Upper lobe of left lung (tissue), 6 donors: ENCODE measurements around the gene PSMG4. TPM values are rescaled to one million over a fixed set of nuclear protein-coding genes. Genes with fewer than 3 reads are reported as not detected.
"Not testable (repeated sequence)": the region's sequence is repeated elsewhere in the genome, so short reads cannot be mapped to it uniquely, and the experiment has no call there.

Experiments
- ATAC-seq, 2 donors: fragments of 200-7000 bp; cut with Tn5 transposase; one replicate each; pipeline ENCODE4 v1.9.1; 2022; ENCODE audit warnings: mild to moderate bottlenecking in 2 of 2, moderate library complexity in 2 of 2; ENCODE audit not compliant: low FRiP score in 2 of 2
- DNase-seq, 2 donors: peaks; one replicate each; pipeline ENCODE4 v3.0.0-alpha.2; 2019 to 2020
- H3K27ac ChIP-seq, 4 donors: fragments of 200-600 bp; sonication (generic); one replicate each; pipeline ENCODE4 v1.5.1; 2016 to 2019
- H3K27me3 ChIP-seq, 4 donors: fragments of 200-600 bp; sonication (generic); one replicate each; pipeline ENCODE4 v1.5.1; 2017 to 2019
- H3K36me3 ChIP-seq, 4 donors: fragments of 200-600 bp; sonication (generic); one replicate each; pipeline ENCODE4 v1.5.1; 2016 to 2019
- H3K4me1 ChIP-seq, 4 donors: fragments of 200-600 bp; sonication (generic); one replicate each; pipeline ENCODE4 v1.5.1; 2018 to 2019
- H3K4me3 ChIP-seq, 4 donors: fragments of 200-600 bp; sonication (generic); one replicate each; pipeline ENCODE4 v1.5.1; 2017 to 2019; ENCODE audit warnings: mild to moderate bottlenecking in 2 of 4, moderate library complexity in 1 of 4
- H3K9me3 ChIP-seq, 4 donors: fragments of 200-600 bp; sonication (generic); one replicate each; pipeline ENCODE4 v1.5.1; 2018 to 2019
- EP300 ChIP-seq, 4 donors: sonication (generic); formaldehyde crosslinking; IDR thresholded peaks; one replicate each; pipeline ENCODE4 v1.5.1; 2017; ENCODE audit warnings: antibody characterized with exemption in 4 of 4, control low read depth in 2 of 4
- POLR2A ChIP-seq, 4 donors: fragments of 450-650 bp; IDR thresholded peaks; one replicate each; pipeline ENCODE4 v1.5.1; 2016 to 2017; ENCODE audit warnings: antibody characterized with exemption in 4 of 4, mild to moderate bottlenecking in 2 of 4
- POLR2AphosphoS5 ChIP-seq, 2 donors: sonication (generic); formaldehyde crosslinking; IDR thresholded peaks; one replicate each; pipeline ENCODE4 v1.5.1; 2017; ENCODE audit warnings: antibody characterized with exemption in 2 of 2
- WGBS, 2 donors: methylation state at CpG; one replicate each; pipeline ENCODE4 v1.1.5; 2017 to 2018; 5-methylcytosine and 5-hydroxymethylcytosine counted together
- total RNA-seq, 6 donors: library from RNA; depleted of rRNA in 4 of 6; stranded (reverse); fragments of >200 nt in 4 of 6; gene quantifications; one replicate each; pipeline versions ENCODE4 v1.1.0 to v1.2.1, GENCODE V29; 2016 to 2021
- TF ChIP-seq, protein P1 (sequence below), 6 experiments: fragments of 450-650 bp in 4 of 6; fragments of 200-600 bp in 2 of 6; sonication (generic) in 2 of 6; IDR thresholded peaks; one replicate each; pipeline ENCODE4 v1.5.1; 2016 to 2019; ENCODE audit warnings: antibody characterized with exemption in 6 of 6
- donor health status: DM: no; HTN: no; CAD: no; lungs with moderate emphysema.
- donor health status: DM: no; HTN: yes; CAD: no; lungs with severe emphysema.

PSMG4 gene
- total RNA-seq, 6 donors from 2014 or later, result 17.0 to 24.5 (median 22.9) TPM

DNA sequence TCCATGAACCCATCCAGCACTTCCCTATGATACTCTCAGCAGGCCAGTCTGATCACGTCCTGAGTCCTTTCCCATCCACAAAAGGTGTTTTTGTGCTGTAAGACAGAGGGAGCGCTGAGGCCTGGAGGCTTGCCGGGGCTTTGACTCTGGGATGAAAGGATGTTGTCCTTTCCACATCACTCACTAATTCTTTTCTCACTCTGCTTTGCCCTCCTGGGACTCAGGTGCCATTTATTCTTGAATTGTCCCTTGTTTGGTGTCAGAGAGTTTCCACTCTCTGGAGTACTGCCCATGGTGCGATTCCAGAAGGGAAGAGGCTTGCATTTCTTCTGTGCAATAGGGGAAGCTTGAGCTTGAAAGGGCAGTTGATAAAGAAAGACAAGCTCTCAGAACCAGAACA lies 16.0 kb upstream of the PSMG4 start:
- Histone ChIP-seq H3K9me3 (no peaks in the 10 kb centered on the region), H3K36me3 (no peaks in the 10 kb centered on the region), H3K4me1 (peaks cover 4 to 6% (median 4%) of the 10 kb centered on the region in 4 donors), H3K27ac (no peak overlapping the region), H3K4me3 (no peak overlapping the region), H3K27me3 (no peaks in the 10 kb centered on the region)
- 90 to 94% methylated on average over 4 of the region's 4 CpGs for WGBS, 2 donors
- ATAC-seq (no peak), DNase-seq (no peak)
- no peak for TF ChIP-seq POLR2A (IDR thresholded peaks at IDR 0.05)
- TF ChIP-seq, protein P1, sequence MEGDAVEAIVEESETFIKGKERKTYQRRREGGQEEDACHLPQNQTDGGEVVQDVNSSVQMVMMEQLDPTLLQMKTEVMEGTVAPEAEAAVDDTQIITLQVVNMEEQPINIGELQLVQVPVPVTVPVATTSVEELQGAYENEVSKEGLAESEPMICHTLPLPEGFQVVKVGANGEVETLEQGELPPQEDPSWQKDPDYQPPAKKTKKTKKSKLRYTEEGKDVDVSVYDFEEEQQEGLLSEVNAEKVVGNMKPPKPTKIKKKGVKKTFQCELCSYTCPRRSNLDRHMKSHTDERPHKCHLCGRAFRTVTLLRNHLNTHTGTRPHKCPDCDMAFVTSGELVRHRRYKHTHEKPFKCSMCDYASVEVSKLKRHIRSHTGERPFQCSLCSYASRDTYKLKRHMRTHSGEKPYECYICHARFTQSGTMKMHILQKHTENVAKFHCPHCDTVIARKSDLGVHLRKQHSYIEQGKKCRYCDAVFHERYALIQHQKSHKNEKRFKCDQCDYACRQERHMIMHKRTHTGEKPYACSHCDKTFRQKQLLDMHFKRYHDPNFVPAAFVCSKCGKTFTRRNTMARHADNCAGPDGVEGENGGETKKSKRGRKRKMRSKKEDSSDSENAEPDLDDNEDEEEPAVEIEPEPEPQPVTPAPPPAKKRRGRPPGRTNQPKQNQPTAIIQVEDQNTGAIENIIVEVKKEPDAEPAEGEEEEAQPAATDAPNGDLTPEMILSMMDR (IDR thresholded peaks at IDR 0.05), result no peak
- TF ChIP-seq EP300 (IDR thresholded peaks at IDR 0.05), result no peak

DNA sequence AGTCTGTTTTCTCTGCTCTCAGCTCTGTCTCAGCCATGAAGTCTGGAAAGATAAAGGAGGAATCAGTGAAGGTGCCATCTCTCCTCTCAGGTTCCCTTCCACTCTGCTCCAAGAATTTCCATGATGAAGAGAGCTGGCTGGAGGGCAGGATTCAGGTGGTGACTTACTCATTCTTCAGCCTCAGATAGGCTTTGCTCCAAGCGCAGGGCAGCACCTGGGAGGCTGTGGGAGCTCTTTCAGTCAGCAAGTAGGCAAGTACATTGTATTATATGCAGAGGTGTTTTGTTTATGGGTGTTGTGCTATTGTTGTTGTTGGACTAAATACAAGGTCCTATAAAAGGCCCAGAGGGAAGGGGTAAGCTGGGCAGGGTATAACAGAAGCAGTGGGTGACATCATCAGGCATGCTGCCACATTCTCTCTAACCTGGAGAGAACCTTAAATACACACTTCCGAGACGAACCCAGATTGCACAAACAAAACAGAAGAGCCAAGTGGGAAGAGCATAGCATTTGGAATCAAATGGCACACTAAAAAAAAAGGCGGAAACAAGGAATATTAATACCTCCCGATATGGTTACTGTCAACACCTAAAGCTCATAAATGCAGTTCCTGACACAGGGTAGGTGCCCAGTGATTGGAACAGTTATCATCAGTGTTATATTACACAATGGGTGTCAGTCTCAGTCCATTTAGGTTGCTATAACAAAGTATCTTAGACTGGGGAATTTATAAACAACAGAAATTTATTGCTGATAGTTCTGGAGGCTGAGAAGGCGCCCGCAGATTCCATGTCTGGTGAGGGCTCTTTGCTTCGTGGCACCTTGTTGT lies 14.5 kb upstream of the PSMG4 start:
- H3K36me3 ChIP-seq, result no peaks in the 10 kb centered on the region

DNA sequence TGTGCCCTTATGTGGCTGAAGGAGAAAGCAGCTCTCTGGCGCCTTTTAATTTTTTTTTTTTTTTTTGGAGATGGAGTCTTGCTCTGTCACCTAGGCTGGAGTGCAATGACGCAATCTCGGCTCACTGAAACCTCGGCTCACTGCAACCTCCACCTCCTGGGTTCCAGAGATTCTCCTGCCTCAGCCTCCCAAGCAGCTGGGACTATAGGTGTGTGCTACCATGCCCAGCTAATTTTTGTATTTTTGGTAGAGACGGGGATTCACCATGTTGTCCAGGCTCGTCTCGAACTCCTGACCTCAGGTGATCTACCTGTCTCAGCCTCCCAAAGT lies 13.9 kb upstream of the PSMG4 start:
- H3K27me3 ChIP-seq, H3K36me3 ChIP-seq, H3K27ac ChIP-seq, H3K4me1 ChIP-seq, DNase-seq, H3K4me3 ChIP-seq, H3K9me3 ChIP-seq, ATAC-seq: not testable (repeated sequence)
- 89 to 93% methylated on average over 7 of the region's 7 CpGs for WGBS, 2 donors

More for the DNA sequence above, 14.5 kb upstream of the PSMG4 start:
- WGBS, 2 donors, result 71 to 85% methylated on average over 8 of the region's 8 CpGs
- ATAC-seq (no peak), DNase-seq (no peak)
- TF ChIP-seq EP300 (IDR thresholded peaks at IDR 0.05) (no peak), POLR2A (IDR thresholded peaks at IDR 0.05) (no peak), POLR2AphosphoS5 (IDR thresholded peaks at IDR 0.05) (no peak)
- TF ChIP-seq, protein P1 (IDR thresholded peaks at IDR 0.05), result no peak
- no peak overlapping the region for H3K27ac ChIP-seq
- no peak overlapping the region for H3K4me3 ChIP-seq
- H3K27me3 ChIP-seq, result no peaks in the 10 kb centered on the region
- peaks cover 5 to 8% (median 6%) of the 10 kb centered on the region in 4 donors for H3K4me1 ChIP-seq
- H3K9me3 ChIP-seq, result no peaks in the 10 kb centered on the region

DNA sequence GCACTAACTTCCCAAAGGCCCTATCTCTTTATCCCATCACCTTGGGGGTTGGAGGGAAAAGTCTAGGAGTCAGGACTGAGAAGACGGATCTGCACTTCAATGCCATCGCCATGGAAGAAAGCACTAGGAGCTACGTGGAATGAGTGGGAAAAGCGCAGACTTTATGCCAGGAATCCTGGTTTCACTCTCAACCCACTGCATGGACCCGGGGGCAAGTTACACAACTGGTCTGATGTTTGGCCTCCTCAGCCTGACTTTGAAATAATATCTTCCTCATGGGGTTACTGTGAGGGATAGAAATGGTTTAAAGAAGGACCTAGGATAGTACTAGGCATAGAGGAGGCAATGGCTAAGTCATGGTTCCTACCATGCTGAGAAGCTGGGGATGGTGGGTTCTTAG lies 13.5 kb upstream of the PSMG4 start:
- no peak for DNase-seq
- TF ChIP-seq EP300 (IDR thresholded peaks at IDR 0.05) (no peak), POLR2AphosphoS5 (IDR thresholded peaks at IDR 0.05) (no peak), POLR2A (IDR thresholded peaks at IDR 0.05) (no peak)
- H3K27ac ChIP-seq, result no peak overlapping the region
- H3K4me1 ChIP-seq, result peaks cover 5 to 8% (median 6%) of the 10 kb centered on the region in 4 donors
- 96 to 97% methylated on average over 5 of the region's 5 CpGs for WGBS, 2 donors
- H3K27me3 ChIP-seq, result no peaks in the 10 kb centered on the region
- H3K4me3 ChIP-seq, result no peak overlapping the region
- H3K9me3 ChIP-seq, result no peaks in the 10 kb centered on the region
- no peaks in the 10 kb centered on the region for H3K36me3 ChIP-seq
- no peak for ATAC-seq

DNA sequence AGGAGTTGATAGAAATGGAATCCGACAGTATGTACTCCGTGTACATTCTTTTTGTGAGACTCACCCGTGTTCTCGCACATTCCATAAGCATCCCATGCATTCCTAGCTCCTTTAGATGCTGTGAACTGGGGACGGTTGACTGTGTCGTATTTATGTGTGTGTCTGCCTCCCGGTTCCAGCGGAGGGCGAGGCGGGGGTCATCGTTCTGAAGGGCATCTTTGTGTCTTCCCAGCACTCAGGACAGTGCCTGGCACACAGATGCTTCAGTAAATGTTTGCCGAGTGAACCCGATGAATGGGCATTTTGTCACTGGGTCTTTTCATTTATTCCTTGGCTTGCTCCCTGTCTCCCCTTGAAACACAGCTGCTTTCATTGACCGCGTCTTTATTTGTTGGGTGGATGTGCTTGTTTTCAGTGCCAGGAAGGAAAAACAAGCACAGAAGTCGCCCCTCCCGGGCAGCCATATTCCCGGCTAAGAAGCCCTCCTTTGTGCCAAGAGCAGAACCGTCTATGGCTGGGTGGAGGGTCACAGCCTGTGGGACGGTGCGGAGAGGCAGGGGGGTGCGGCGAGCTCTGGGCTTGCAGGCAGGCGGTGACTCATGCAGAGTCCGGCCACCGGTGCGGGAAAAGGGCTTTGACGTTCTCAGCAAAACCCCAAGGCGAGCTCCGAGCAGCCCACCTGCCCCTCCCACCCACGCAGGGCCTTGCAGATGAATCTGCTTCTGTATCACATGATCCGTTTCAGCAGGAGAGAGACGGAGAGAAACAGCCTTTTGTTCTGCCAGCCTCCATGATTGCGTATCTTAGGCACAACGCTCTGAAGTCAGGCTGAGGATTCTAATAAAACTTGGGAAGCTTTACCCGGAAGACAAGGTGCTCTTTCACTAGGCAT lies 11.2 kb upstream of the PSMG4 start:
- TF ChIP-seq, protein P1 (IDR thresholded peaks at IDR 0.05), result no peak
- TF ChIP-seq EP300 (IDR thresholded peaks at IDR 0.05), result no peak
- no peak for TF ChIP-seq POLR2AphosphoS5 (IDR thresholded peaks at IDR 0.05)
- TF ChIP-seq POLR2A (IDR thresholded peaks at IDR 0.05), result no peak
- peak in 1 of 2 donors; percentile 71 for DNase-seq
- Histone ChIP-seq H3K4me1 (peaks cover 5 to 11% (median 8%) of the 10 kb centered on the region in 4 donors), H3K27me3 (no peaks in the 10 kb centered on the region), H3K4me3 (peak overlapping the region in 3 of 4 donors; percentile 7 to 30 (median 26)), H3K36me3 (no peaks in the 10 kb centered on the region), H3K9me3 (no peaks in the 10 kb centered on the region), H3K27ac (no peak overlapping the region)
- peak; percentile 39 to 75 for ATAC-seq
- 52 to 53% methylated on average over 30 to 34 of the region's 36 CpGs for WGBS, 2 donors
